Cardiac fibroblast (primary cell): ENCODE results near the gene PIAS4.

Experiments
- DNase-seq, 2 donors: peaks; one replicate each; pipeline versions ENCODE4 v3.0.0 to v3.0.0-alpha.2; 2010; ENCODE audit warnings: low read depth in 2 of 2
- H3K4me3 ChIP-seq, 2 donors: replicated peaks in 1 of 2; 1 replicate in 1 of 2; 2 replicates in 1 of 2; pipeline ENCODE4 v1.5.1; 2011; ENCODE audit warnings: low read depth in 2 of 2, low read length in 2 of 2, mild to moderate bottlenecking in 2 of 2, moderate library complexity in 1 of 2
- TF ChIP-seq, protein P1 (sequence below): IDR thresholded peaks from one replicate; pipeline ENCODE4 v1.5.1; 2011; ENCODE audit warnings: low read depth, mild to moderate bottlenecking, low read length, inconsistent platforms

Gene PIAS4

DNA sequence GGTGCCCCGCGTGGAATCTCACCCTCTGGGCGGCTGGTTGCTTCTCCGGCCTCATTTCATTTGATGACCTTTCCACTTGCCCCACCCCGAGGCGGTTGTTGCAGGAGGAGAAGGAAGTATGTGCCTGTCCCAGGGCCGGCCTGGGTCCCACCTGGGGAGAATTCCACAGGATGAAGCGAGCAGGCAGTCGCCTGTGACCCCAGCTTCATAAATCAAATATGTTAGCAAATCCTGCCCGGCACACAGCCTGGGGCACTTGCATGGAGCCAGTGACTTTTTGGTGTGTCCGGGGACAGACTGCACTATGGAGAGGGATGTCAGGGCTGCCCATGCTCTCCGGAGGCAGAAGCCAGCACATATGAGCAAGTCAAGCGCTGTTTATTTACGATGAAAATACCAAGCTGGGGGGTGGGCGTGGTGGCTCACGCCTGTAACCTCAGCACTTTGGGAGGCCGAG lies 78.9 kb downstream of the PIAS4 start:
- no peak overlapping the region for H3K4me3 ChIP-seq
- DNase-seq: no peak
- TF ChIP-seq, protein P1, sequence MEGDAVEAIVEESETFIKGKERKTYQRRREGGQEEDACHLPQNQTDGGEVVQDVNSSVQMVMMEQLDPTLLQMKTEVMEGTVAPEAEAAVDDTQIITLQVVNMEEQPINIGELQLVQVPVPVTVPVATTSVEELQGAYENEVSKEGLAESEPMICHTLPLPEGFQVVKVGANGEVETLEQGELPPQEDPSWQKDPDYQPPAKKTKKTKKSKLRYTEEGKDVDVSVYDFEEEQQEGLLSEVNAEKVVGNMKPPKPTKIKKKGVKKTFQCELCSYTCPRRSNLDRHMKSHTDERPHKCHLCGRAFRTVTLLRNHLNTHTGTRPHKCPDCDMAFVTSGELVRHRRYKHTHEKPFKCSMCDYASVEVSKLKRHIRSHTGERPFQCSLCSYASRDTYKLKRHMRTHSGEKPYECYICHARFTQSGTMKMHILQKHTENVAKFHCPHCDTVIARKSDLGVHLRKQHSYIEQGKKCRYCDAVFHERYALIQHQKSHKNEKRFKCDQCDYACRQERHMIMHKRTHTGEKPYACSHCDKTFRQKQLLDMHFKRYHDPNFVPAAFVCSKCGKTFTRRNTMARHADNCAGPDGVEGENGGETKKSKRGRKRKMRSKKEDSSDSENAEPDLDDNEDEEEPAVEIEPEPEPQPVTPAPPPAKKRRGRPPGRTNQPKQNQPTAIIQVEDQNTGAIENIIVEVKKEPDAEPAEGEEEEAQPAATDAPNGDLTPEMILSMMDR: no peak

- TF ChIP-seq, protein P1: no peak
- no peak for DNase-seq
- no peak overlapping the region for H3K4me3 ChIP-seq
Measured at GRCh38 chr19:4087787-4088679, 80.5 kb downstream of the PIAS4 start.

DNA sequence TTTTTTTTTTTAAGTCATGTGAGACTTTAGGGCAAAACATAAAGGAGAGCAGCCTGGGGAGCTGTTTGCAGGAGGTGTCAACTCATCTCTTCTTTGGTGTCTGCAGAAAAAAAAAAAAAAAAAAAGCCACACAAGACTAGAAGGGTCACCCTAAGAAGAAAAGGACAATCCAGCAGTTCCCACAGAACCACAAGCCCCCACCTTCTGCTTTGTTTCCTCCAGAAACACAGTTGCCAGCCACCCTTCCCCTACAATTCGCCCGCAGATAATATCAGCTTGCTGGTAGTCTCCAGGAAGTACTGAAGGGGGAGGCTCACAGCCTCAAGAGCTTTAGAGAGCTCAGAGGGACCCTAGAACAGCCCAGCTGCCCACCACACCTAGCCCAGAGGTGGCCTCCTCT lies 81.4 kb downstream of the PIAS4 start:
- H3K4me3 ChIP-seq: no peak overlapping the region
- no peak for DNase-seq
- TF ChIP-seq, protein P1: no peak
